ENCODE results near the gene CHST3. TPM values are rescaled to one million over a fixed set of nuclear protein-coding genes. Genes with fewer than 3 reads are reported as not detected.
A peak's percentile ranks its signal among the peaks of the same experiment; 100 is the strongest.

The CHST3 gene
- total and polyA plus RNA-seq, 9 of the 15 experiments (the other 6 are each of a cell fraction or from before 2014, with no cell fraction given): 0.01 to 1.3 (median 0.15) TPM

DNA sequence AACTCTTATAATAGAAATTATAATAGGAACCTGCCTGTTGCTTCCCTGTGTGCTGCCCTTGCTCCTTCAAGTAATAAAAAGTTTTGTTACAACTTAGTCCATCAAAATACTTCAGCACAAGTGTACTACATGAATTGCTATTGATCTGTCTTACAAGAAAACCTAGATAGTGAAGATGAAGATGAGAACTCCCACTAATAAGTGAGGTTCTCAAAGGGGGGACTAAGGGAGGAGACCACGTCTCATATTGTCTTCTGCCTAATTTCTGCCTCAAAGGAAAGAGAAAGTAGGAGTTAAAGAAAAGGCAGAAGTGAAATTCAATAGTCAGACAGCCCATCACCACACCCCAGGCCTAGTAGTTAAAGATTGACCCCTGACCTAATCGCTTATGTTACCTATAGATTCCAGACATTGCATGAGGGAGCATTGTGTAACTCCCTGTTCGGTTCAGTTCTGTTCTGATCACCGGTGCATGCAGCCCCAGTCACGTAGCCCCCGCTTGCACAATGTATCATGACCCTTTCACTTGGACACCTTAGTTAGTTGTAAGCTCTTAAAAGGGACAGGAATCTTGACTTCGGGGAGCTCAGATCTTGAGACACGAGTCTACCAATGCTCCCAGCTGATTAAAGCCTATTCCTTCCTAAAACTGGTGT is 18.2 kb upstream of the CHST3 start (continued):
- TF ChIP-seq, protein P1, sequence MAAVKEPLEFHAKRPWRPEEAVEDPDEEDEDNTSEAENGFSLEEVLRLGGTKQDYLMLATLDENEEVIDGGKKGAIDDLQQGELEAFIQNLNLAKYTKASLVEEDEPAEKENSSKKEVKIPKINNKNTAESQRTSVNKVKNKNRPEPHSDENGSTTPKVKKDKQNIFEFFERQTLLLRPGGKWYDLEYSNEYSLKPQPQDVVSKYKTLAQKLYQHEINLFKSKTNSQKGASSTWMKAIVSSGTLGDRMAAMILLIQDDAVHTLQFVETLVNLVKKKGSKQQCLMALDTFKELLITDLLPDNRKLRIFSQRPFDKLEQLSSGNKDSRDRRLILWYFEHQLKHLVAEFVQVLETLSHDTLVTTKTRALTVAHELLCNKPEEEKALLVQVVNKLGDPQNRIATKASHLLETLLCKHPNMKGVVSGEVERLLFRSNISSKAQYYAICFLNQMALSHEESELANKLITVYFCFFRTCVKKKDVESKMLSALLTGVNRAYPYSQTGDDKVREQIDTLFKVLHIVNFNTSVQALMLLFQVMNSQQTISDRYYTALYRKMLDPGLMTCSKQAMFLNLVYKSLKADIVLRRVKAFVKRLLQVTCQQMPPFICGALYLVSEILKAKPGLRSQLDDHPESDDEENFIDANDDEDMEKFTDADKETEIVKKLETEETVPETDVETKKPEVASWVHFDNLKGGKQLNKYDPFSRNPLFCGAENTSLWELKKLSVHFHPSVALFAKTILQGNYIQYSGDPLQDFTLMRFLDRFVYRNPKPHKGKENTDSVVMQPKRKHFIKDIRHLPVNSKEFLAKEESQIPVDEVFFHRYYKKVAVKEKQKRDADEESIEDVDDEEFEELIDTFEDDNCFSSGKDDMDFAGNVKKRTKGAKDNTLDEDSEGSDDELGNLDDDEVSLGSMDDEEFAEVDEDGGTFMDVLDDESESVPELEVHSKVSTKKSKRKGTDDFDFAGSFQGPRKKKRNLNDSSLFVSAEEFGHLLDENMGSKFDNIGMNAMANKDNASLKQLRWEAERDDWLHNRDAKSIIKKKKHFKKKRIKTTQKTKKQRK (IDR thresholded peaks at IDR 0.05; ENCODE audit: borderline replicate concordance, low read depth, low read length): peak; percentile 61; the same call in 1 of the 2 replicates
- TF ChIP-seq ZNF134 (CRISPR knock-in tag; conservative IDR thresholded peaks at IDR 0.05) (no peak), XRCC5 (IDR thresholded peaks at IDR 0.05; ENCODE audit: low read depth, low read length) (no peak), EP300 (IDR thresholded peaks at IDR 0.05; ENCODE audit: low read length) (peak; percentile 89), ZNF408 (CRISPR knock-in tag; IDR thresholded peaks at IDR 0.05; ENCODE audit: low read depth) (no peak), RBM39 (optimal IDR thresholded peaks at IDR 0.05; ENCODE audit: low read depth, low read length) (no peak), GABPB2 (CRISPR knock-in tag; conservative IDR thresholded peaks at IDR 0.05) (no peak), CBX1 (IDR thresholded peaks at IDR 0.05; ENCODE audit: low read depth) (peak; percentile 96; the same call in 1 of the 2 replicates), CBX3 (IDR thresholded peaks at IDR 0.05; ENCODE audit: borderline replicate concordance in 1 of 2, low read length in 2 of 2) (peak; percentile 75 to 99)
- TF ChIP-seq, protein P2, sequence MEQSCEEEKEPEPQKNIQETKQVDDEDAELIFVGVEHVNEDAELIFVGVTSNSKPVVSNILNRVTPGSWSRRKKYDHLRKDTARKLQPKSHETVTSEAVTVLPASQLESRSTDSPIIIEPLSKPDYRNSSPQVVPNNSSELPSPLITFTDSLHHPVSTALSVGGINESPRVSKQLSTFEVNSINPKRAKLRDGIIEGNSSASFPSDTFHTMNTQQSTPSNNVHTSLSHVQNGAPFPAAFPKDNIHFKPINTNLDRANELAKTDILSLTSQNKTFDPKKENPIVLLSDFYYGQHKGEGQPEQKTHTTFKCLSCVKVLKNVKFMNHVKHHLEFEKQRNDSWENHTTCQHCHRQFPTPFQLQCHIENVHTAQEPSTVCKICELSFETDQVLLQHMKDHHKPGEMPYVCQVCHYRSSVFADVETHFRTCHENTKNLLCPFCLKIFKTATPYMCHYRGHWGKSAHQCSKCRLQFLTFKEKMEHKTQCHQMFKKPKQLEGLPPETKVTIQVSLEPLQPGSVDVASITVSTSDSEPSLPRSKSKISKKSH (CRISPR knock-in tag; IDR thresholded peaks at IDR 0.05): peak; percentile 93
- TF ChIP-seq, protein P3, sequence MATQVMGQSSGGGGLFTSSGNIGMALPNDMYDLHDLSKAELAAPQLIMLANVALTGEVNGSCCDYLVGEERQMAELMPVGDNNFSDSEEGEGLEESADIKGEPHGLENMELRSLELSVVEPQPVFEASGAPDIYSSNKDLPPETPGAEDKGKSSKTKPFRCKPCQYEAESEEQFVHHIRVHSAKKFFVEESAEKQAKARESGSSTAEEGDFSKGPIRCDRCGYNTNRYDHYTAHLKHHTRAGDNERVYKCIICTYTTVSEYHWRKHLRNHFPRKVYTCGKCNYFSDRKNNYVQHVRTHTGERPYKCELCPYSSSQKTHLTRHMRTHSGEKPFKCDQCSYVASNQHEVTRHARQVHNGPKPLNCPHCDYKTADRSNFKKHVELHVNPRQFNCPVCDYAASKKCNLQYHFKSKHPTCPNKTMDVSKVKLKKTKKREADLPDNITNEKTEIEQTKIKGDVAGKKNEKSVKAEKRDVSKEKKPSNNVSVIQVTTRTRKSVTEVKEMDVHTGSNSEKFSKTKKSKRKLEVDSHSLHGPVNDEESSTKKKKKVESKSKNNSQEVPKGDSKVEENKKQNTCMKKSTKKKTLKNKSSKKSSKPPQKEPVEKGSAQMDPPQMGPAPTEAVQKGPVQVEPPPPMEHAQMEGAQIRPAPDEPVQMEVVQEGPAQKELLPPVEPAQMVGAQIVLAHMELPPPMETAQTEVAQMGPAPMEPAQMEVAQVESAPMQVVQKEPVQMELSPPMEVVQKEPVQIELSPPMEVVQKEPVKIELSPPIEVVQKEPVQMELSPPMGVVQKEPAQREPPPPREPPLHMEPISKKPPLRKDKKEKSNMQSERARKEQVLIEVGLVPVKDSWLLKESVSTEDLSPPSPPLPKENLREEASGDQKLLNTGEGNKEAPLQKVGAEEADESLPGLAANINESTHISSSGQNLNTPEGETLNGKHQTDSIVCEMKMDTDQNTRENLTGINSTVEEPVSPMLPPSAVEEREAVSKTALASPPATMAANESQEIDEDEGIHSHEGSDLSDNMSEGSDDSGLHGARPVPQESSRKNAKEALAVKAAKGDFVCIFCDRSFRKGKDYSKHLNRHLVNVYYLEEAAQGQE (IDR thresholded peaks at IDR 0.05; ENCODE audit: borderline replicate concordance): no peak
- TF ChIP-seq, protein P3 (CRISPR knock-in tag; IDR thresholded peaks at IDR 0.05; ENCODE audit: low read depth): no peak
- TF ChIP-seq, protein P4, sequence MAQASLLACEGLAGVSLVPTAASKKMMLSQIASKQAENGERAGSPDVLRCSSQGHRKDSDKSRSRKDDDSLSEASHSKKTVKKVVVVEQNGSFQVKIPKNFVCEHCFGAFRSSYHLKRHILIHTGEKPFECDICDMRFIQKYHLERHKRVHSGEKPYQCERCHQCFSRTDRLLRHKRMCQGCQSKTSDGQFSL (CRISPR knock-in tag; IDR thresholded peaks at IDR 0.05): no peak
- TF ChIP-seq, protein P4 (tag; IDR thresholded peaks at IDR 0.05): no peak

Measured in K562 (cell line).